ENCODE results near the gene TET3.

DNA sequence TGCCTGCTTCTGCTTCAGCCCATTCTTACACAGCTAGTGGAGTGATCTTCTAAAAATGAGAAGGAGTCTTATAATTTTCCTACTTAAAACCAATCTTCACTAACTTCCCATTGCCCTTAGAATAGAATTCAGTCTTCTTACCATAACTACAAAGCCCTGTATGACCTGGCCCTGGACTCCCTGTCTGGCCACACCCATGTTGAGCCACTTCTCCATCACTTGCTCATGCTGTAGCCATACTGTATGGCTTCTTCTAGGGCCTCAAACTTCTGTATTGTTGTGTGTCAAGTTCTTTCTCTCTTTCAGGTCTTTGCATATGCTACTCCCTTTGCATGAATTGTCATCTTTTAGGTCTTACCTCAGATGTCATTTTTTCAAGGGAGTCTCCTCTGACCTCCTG is 46.8 kb upstream of the TET3 start:
- TF ChIP-seq MAX (IDR thresholded peaks at IDR 0.05) (no peak), HEYL (CRISPR knock-in tag; IDR thresholded peaks at IDR 0.05) (no peak), JUNB (IDR thresholded peaks at IDR 0.05) (no peak), POLR2A (IDR thresholded peaks at IDR 0.05; ENCODE audit: low read length) (no peak)
